Chondrocyte (in vitro differentiated cells): ENCODE results near the gene CFAP57. TPM values are rescaled to one million over a fixed set of nuclear protein-coding genes. Genes with fewer than 3 reads are reported as not detected.
A peak's percentile ranks its signal among the peaks of the same experiment; 100 is the strongest.

ENCODE experiments used
- DNase-seq: peaks from one replicate; pipeline ENCODE4 v3.0.0; 2021; ENCODE audit warnings: mixed read lengths, low spot score
- H3K27ac Mint-ChIP-seq: one replicate; pipeline ENCODE4 v1.8.0; 2021; ENCODE audit warnings: mild to moderate bottlenecking, moderate library complexity, mixed read lengths; ENCODE audit not compliant: unreplicated experiment
- H3K27me3 Mint-ChIP-seq: 2 replicates; pipeline ENCODE4 v1.8.0; 2021; ENCODE audit warnings: low read depth, mixed read lengths
- H3K36me3 Mint-ChIP-seq: 2 replicates; pipeline ENCODE4 v1.8.0; 2021; ENCODE audit warnings: low read depth, mixed read lengths
- H3K4me1 Mint-ChIP-seq: 2 replicates; pipeline ENCODE4 v1.8.0; 2021; ENCODE audit warnings: low read depth, mild to moderate bottlenecking, mixed read lengths
- H3K4me3 Mint-ChIP-seq: one replicate; pipeline ENCODE4 v1.8.0; 2021; ENCODE audit warnings: mild to moderate bottlenecking, moderate library complexity, mixed read lengths; ENCODE audit not compliant: unreplicated experiment
- H3K9me3 Mint-ChIP-seq: 2 replicates; pipeline ENCODE4 v1.8.0; 2021; ENCODE audit warnings: low read depth, mixed read lengths
- CTCF ChIP-seq: fragments of 200-600 bp; sonication (generic); IDR thresholded peaks from 2 replicates; pipeline ENCODE4 v1.5.0; 2021; ENCODE audit warnings: antibody characterized with exemption, mild to moderate bottlenecking, moderate library complexity
- total RNA-seq: library from RNA; stranded (reverse); gene quantifications from 3 replicates; pipeline ENCODE4 v1.2.1, GENCODE V29; 2021

Gene CFAP57
- total RNA-seq, 1 donor from 2014 or later = 0.15 TPM

GRCh38 chr1:43225168-43225567, 53.0 kb downstream of the CFAP57 start:
- Mint-ChIP-seq H3K27me3 (no peaks in the 10 kb centered on the region), H3K27ac (no peak overlapping the region), H3K4me3 (no peak overlapping the region), H3K9me3 (no peaks in the 10 kb centered on the region), H3K4me1 (no peaks in the 10 kb centered on the region), H3K36me3 (no peaks in the 10 kb centered on the region)
- no peak for DNase-seq
- no peak for TF ChIP-seq CTCF

DNA sequence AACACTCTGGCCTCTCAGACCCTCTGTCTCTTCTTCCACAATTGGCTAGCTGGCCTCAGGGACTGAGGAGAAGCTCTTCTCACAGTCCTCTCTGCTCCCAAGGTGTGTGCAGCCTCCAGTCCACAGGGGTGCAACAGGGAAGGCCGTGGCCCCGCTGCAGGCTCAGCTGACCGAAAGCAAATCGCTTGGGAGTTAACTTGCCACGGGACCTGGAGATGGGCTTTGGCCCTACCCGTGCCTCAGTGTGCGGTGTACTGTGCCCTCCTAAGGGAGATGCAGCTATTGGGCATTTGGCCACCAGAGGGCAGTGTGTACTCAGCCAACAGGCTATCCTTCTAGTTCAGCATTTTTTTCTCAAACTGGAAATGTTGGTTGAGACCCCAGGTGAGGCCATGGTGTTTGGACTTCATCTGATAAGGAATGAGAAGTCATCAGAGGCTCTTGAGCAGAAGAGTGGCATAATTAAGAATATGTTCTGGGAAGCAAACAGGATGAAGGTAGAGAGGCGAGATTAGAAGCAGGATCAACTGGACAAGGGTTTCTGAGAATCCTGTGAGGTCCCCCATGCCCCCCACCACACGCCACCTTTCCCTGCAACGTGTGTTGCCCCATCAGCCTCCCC, 55.1 kb downstream of the CFAP57 start:
- H3K27ac Mint-ChIP-seq = no peak overlapping the region
- no peak overlapping the region for H3K4me3 Mint-ChIP-seq
- H3K27me3 Mint-ChIP-seq = no peaks in the 10 kb centered on the region
- no peaks in the 10 kb centered on the region for H3K9me3 Mint-ChIP-seq
- no peak for DNase-seq
- H3K36me3 Mint-ChIP-seq = no peaks in the 10 kb centered on the region
- peaks cover 7% of the 10 kb centered on the region for H3K4me1 Mint-ChIP-seq
- TF ChIP-seq CTCF = peak; percentile 97

- H3K27me3 Mint-ChIP-seq = no peaks in the 10 kb centered on the region
- H3K36me3 Mint-ChIP-seq = no peaks in the 10 kb centered on the region
- H3K4me1 Mint-ChIP-seq = peaks cover 18% of the 10 kb centered on the region
- H3K27ac Mint-ChIP-seq = no peak overlapping the region
- TF ChIP-seq CTCF = no peak
- H3K9me3 Mint-ChIP-seq = no peaks in the 10 kb centered on the region
- DNase-seq = no peak
- no peak overlapping the region for H3K4me3 Mint-ChIP-seq
Measured at GRCh38 chr1:43229826-43230780, 58.0 kb downstream of the CFAP57 start.

- Mint-ChIP-seq H3K36me3 (no peaks in the 10 kb centered on the region), H3K4me3 (no peak overlapping the region), H3K9me3 (no peaks in the 10 kb centered on the region), H3K27me3 (no peaks in the 10 kb centered on the region), H3K4me1 (peaks cover 24% of the 10 kb centered on the region), H3K27ac (peak overlapping the region; percentile 90)
- no peak for DNase-seq
- TF ChIP-seq CTCF = no peak
Measured at GRCh38 chr1:43232074-43232473, 59.9 kb downstream of the CFAP57 start.

DNA sequence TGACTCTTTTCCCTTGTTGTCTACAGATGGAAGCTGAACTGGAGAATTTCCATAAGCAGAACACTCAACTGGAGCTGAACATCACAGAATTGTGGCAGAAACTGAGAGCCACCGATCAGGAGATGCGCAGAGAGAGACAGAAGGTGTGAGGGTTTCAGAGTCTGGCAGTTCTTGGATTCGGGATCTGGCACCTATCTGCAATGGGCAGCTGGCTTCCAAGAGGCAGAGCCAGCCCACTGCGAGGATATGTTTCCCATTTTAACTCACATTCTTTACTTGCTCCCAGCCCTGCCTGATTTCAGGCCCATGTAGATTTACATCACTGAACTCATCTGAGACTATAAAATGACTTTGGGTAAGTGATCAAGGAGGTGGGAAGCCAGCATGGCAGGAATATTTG, 60.4 kb downstream of the CFAP57 start:
- Mint-ChIP-seq H3K36me3 (no peaks in the 10 kb centered on the region), H3K27ac (peak overlapping the region; percentile 90), H3K4me1 (peaks cover 24% of the 10 kb centered on the region), H3K4me3 (no peak overlapping the region), H3K9me3 (no peaks in the 10 kb centered on the region), H3K27me3 (no peaks in the 10 kb centered on the region)
- no peak for TF ChIP-seq CTCF
- no peak for DNase-seq
